ENCODE results near the gene SSR4. TPM values are rescaled to one million over a fixed set of nuclear protein-coding genes. Genes with fewer than 3 reads are reported as not detected.
"Not testable (repeated sequence)": the region's sequence is repeated elsewhere in the genome, so short reads cannot be mapped to it uniquely, and the experiment has no call there.

SSR4 gene
- total RNA-seq, 2 experiments from 2014 or later, result 158 to 162 TPM

- POLR2A ChIA-PET, result no interaction called here
- DNase-seq, result peak; percentile 41
- Mint-ChIP-seq H3K4me1 (peaks cover 20% of the 10 kb centered on the region), H3K36me3 (no peaks in the 10 kb centered on the region), H3K4me3 (peak overlapping the region; percentile 25), H3K27ac (no peak overlapping the region), H3K9me3 (no peaks in the 10 kb centered on the region), H3K27me3 (peaks cover 20% of the 10 kb centered on the region)
- ATAC-seq (ENCODE audit: low read depth), result peak; percentile 57
Observed at GRCh38 chrX:153816831-153817690, 22.6 kb downstream of the SSR4 start.

GRCh38 chrX:153818064-153818463 lies 23.6 kb downstream of the SSR4 start:
- ATAC-seq (ENCODE audit: low read depth); H3K27ac Mint-ChIP-seq; H3K36me3 Mint-ChIP-seq; H3K9me3 Mint-ChIP-seq; POLR2A ChIA-PET; DNase-seq; H3K4me3 Mint-ChIP-seq: not testable (repeated sequence)
- Mint-ChIP-seq H3K4me1 (peaks cover 26% of the 10 kb centered on the region), H3K27me3 (peaks cover 10% of the 10 kb centered on the region)

- Mint-ChIP-seq H3K9me3 (no peaks in the 10 kb centered on the region), H3K27ac (no peak overlapping the region), H3K27me3 (peaks cover 13% of the 10 kb centered on the region), H3K4me3 (peak overlapping the region; percentile 42), H3K36me3 (no peaks in the 10 kb centered on the region), H3K4me1 (peaks cover 26% of the 10 kb centered on the region)
- ATAC-seq (ENCODE audit: low read depth), result peak; percentile 76
- DNase-seq, result peak; percentile 76
- POLR2A ChIA-PET, result interaction anchor here (0.9 kb wide), 1 partner anchor 19 kb away, joined by 3 read pairs; no protein-coding TSS in a partner anchor
Observed at GRCh38 chrX:153818571-153819383, 24.3 kb downstream of the SSR4 start.

GRCh38 chrX:153819384-153820040 lies 25.0 kb downstream of the SSR4 start:
- no peaks in the 10 kb centered on the region for H3K9me3 Mint-ChIP-seq
- H3K27me3 Mint-ChIP-seq, result peaks cover 14% of the 10 kb centered on the region
- no peak overlapping the region for H3K4me3 Mint-ChIP-seq
- ATAC-seq (ENCODE audit: low read depth), result no peak
- H3K4me1 Mint-ChIP-seq, result peaks cover 26% of the 10 kb centered on the region
- DNase-seq, result no peak
- POLR2A ChIA-PET, result interaction anchor here (0.6 to 0.9 kb wide), 3 partner anchors 18 to 265 kb away, joined by 3 to 5 read pairs (median 3); no protein-coding TSS in a partner anchor
- H3K36me3 Mint-ChIP-seq, result no peaks in the 10 kb centered on the region
- no peak overlapping the region for H3K27ac Mint-ChIP-seq

- no peaks in the 10 kb centered on the region for H3K9me3 Mint-ChIP-seq
- peaks cover 24% of the 10 kb centered on the region for H3K4me1 Mint-ChIP-seq
- H3K27ac Mint-ChIP-seq, result no peak overlapping the region
- no peak for DNase-seq
- H3K36me3 Mint-ChIP-seq, result no peaks in the 10 kb centered on the region
- H3K4me3 Mint-ChIP-seq, result no peak overlapping the region
- no peak for ATAC-seq (ENCODE audit: low read depth)
- H3K27me3 Mint-ChIP-seq, result peaks cover 12% of the 10 kb centered on the region
- POLR2A ChIA-PET, result no interaction called here
Observed at GRCh38 chrX:153820601-153821000, 26.1 kb downstream of the SSR4 start.

- POLR2A ChIA-PET, result no interaction called here
- peaks cover 24% of the 10 kb centered on the region for H3K4me1 Mint-ChIP-seq
Observed at GRCh38 chrX:153821066-153821465, 26.6 kb downstream of the SSR4 start.

GRCh38 chrX:153824348-153824747 lies 29.9 kb downstream of the SSR4 start:
- POLR2A ChIA-PET, result no interaction called here
- H3K36me3 Mint-ChIP-seq, result no peaks in the 10 kb centered on the region
- no peak overlapping the region for H3K27ac Mint-ChIP-seq
- H3K4me3 Mint-ChIP-seq, result no peak overlapping the region
- peaks cover 18% of the 10 kb centered on the region for H3K4me1 Mint-ChIP-seq
- no peak for DNase-seq
- no peak for ATAC-seq (ENCODE audit: low read depth)
- H3K9me3 Mint-ChIP-seq, result no peaks in the 10 kb centered on the region
- peaks cover 31% of the 10 kb centered on the region for H3K27me3 Mint-ChIP-seq

More at GRCh38 chrX:153821066-153821465, 26.6 kb downstream of the SSR4 start:
- no peak for DNase-seq
- ATAC-seq (ENCODE audit: low read depth), result no peak
- no peaks in the 10 kb centered on the region for H3K9me3 Mint-ChIP-seq
- peaks cover 12% of the 10 kb centered on the region for H3K27me3 Mint-ChIP-seq
- H3K36me3 Mint-ChIP-seq, result no peaks in the 10 kb centered on the region
- H3K27ac Mint-ChIP-seq, result no peak overlapping the region
- H3K4me3 Mint-ChIP-seq, result no peak overlapping the region

- Mint-ChIP-seq H3K4me1 (peaks cover 18% of the 10 kb centered on the region), H3K9me3 (no peaks in the 10 kb centered on the region), H3K4me3 (no peak overlapping the region), H3K36me3 (no peaks in the 10 kb centered on the region), H3K27ac (no peak overlapping the region), H3K27me3 (peaks cover 27% of the 10 kb centered on the region)
- POLR2A ChIA-PET, result no interaction called here
- no peak for ATAC-seq (ENCODE audit: low read depth)
- no peak for DNase-seq
Observed at GRCh38 chrX:153825042-153825441, 30.6 kb downstream of the SSR4 start.

- no peaks in the 10 kb centered on the region for H3K9me3 Mint-ChIP-seq
- H3K27me3 Mint-ChIP-seq, result peaks cover 35% of the 10 kb centered on the region
- H3K36me3 Mint-ChIP-seq, result no peaks in the 10 kb centered on the region
- ATAC-seq (ENCODE audit: low read depth), result no peak
- H3K4me3 Mint-ChIP-seq, result no peak overlapping the region
- H3K4me1 Mint-ChIP-seq, result peaks cover 12% of the 10 kb centered on the region
- DNase-seq, result no peak
- POLR2A ChIA-PET, result no interaction called here
- H3K27ac Mint-ChIP-seq, result no peak overlapping the region
Observed at GRCh38 chrX:153827016-153827415, 32.5 kb downstream of the SSR4 start.

- Mint-ChIP-seq H3K9me3 (no peaks in the 10 kb centered on the region), H3K4me1 (peaks cover 5% of the 10 kb centered on the region), H3K27ac (no peak overlapping the region), H3K4me3 (no peak overlapping the region), H3K27me3 (peaks cover 39% of the 10 kb centered on the region), H3K36me3 (no peaks in the 10 kb centered on the region)
- no peak for DNase-seq
- POLR2A ChIA-PET, result no interaction called here
- no peak for ATAC-seq (ENCODE audit: low read depth)
Observed at GRCh38 chrX:153827903-153828302, 33.4 kb downstream of the SSR4 start.

GRCh38 chrX:153828308-153828707 lies 33.8 kb downstream of the SSR4 start:
- H3K4me1 Mint-ChIP-seq, result peaks cover 5% of the 10 kb centered on the region

GRCh38 chrX:153828723-153829548 lies 34.5 kb downstream of the SSR4 start:
- Mint-ChIP-seq H3K4me1 (peaks cover 5% of the 10 kb centered on the region), H3K9me3 (no peaks in the 10 kb centered on the region), H3K27me3 (peaks cover 39% of the 10 kb centered on the region), H3K36me3 (no peaks in the 10 kb centered on the region), H3K27ac (no peak overlapping the region), H3K4me3 (no peak overlapping the region)
- POLR2A ChIA-PET, result no interaction called here
- no peak for ATAC-seq (ENCODE audit: low read depth)
- no peak for DNase-seq

More at GRCh38 chrX:153828308-153828707, 33.8 kb downstream of the SSR4 start:
- POLR2A ChIA-PET, result no interaction called here
- H3K36me3 Mint-ChIP-seq, result no peaks in the 10 kb centered on the region
- H3K9me3 Mint-ChIP-seq, result no peaks in the 10 kb centered on the region
- DNase-seq (no peak), ATAC-seq (ENCODE audit: low read depth) (no peak)
- H3K27me3 Mint-ChIP-seq, result peaks cover 43% of the 10 kb centered on the region
- no peak overlapping the region for H3K27ac Mint-ChIP-seq
- no peak overlapping the region for H3K4me3 Mint-ChIP-seq

- Mint-ChIP-seq H3K36me3 (no peaks in the 10 kb centered on the region), H3K27ac (no peak overlapping the region), H3K4me3 (no peak overlapping the region), H3K4me1 (peaks cover 5% of the 10 kb centered on the region), H3K9me3 (no peaks in the 10 kb centered on the region), H3K27me3 (peaks cover 41% of the 10 kb centered on the region)
- POLR2A ChIA-PET, result no interaction called here
- DNase-seq, result no peak
- no peak for ATAC-seq (ENCODE audit: low read depth)
Observed at GRCh38 chrX:153829549-153829798, 35.0 kb downstream of the SSR4 start.

Measured in activated naive CD8-positive, alpha-beta T cell treated with anti-CD3 and anti-CD28 coated beads, Interleukin-2, amount 10 ng/mL, durations not matched to agents 7 days and 5 days (primary cell).